ENCODE data around the gene ETF1.
"Not testable (repeated sequence)": the region's sequence is repeated elsewhere in the genome, so short reads cannot be mapped to it uniquely, and the experiment has no call there.

The ETF1 gene

GRCh38 chr5:138482638-138483037 is 60.4 kb downstream of the ETF1 start:
- DNase-seq = no peak

DNA sequence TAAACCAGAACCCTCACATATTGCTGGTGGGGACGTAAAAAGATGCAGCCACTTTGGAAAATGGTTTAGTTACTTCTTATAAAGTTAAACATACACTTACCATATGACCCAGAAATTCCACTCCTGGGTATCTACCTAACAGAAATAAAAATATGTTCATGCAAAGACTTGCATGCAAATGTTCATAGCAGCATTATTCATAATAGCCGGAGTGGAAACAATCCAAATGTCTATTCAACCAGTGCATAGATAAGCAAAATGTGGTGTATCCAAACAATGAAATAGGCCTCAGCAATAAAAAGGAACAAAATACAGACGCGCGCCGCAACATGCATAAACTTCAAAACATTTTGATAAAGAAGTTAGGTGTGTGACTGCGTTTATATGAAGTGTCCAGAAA is 66.1 kb downstream of the ETF1 start:
- no peak for DNase-seq

DNA sequence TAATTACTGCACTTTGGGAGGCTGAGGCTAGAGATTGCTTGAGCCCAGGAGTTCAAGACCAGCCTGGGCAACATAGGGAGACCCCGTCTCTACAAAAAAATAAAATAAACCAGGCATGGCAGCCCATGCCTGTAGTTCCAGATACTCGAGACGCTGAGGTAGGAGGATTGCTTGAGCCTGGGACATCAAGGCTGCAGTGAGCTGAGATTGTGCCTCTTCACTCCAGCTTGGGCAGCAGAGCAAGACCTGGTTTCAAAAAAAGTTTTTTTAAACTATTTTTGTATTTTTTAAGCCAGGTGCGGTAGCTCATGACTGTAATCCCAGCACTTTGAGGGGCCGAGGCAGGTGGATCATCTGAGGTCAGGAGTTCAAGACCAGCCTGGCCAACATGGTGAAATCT is 69.9 kb downstream of the ETF1 start:
- DNase-seq = not testable (repeated sequence)

GRCh38 chr5:138472353-138472752 is 70.7 kb downstream of the ETF1 start:
- DNase-seq = no peak

GRCh38 chr5:138471052-138471361 is 72.0 kb downstream of the ETF1 start:
- no peak for DNase-seq

- no peak for DNase-seq
Observed at GRCh38 chr5:138470322-138471051, 72.5 kb downstream of the ETF1 start.

DNA sequence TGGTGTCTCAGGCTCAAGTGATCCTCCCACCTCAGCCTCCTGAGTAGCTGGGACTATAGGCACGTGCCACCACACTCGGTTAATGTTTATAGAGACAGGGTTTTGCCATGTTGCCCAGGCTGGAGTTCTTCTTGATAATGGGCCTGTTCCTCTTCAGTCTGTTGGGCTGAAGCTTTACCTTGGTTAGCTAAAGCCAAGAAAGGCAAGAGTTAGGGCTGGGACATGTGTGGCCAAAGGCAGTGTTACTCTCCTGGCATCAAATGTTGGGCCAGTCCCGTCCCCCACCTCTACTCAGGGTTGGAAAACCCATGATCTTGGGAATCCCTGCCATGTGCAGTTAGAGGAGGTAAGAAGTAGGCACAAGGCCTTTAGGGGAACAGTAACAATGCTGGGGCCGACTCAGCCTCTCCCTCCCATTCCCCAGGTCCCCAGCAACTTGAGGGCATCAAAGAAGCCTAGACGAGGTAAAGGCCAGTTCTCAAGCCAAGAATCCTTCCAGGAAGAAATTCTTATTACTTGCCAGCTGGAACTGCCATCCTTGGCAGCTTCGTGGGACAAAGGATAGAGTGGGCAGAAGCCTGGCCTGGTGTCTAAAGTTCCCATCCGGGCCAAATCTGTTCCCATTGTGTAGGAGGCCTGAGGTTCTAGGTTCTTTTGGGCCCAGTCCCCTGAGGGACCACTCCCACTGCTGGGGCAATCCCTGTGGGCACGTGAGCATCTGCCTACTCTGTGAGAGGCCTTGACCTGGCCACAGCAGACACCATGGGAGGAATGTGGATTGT is 73.3 kb downstream of the ETF1 start:
- peak; percentile 38 for DNase-seq

DNA sequence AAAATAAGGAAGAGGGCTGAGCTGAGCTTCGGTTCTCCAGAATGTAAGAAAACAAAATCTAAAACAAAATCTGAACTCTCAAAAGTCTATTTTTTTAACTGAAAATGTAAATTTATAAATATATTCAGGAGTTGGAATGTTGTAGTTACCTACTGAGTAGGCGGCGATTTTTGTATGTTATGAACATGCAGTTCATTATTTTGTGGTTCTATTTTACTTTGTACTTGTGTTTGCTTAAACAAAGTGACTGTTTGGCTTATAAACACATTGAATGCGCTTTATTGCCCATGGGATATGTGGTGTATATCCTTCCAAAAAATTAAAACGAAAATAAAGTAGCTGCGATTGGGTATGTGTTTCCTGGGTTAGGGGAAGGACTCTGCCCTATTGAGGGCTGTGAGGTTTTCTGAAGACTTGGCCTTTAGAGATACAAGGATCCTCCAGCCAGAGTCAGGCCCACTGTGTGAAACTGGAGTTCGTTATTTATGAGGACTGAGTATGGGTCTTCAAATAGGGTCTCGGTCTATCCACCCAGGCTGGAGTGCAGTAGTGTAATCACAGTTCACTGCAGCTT is 74.0 kb downstream of the ETF1 start:
- DNase-seq = no peak

DNA sequence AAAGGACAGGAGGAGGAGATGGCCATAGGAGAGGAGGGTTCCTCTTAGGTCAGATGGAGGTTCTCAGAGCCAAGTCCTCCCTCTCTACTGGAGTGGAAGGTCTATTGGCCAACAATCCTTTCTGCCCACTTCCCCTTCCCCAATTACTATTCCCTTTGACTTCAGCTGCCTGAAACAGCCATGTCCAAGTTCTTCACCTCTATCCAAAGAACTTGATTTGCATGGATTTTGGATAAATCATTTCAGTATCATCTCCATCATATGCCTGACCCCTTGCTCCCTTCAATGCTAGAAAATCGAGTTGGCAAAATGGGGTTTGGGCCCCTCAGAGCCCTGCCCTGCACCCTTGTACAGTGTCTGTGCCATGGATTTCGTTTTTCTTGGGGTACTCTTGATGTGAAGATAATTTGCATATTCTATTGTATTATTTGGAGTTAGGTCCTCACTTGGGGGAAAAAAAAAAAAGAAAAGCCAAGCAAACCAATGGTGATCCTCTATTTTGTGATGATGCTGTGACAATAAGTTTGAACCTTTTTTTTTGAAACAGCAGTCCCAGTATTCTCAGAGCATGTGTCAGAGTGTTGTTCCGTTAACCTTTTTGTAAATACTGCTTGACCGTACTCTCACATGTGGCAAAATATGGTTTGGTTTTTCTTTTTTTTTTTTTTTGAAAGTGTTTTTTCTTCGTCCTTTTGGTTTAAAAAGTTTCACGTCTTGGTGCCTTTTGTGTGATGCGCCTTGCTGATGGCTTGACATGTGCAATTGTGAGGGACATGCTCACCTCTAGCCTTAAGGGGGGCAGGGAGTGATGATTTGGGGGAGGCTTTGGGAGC is 74.7 kb downstream of the ETF1 start:
- no peak for DNase-seq

DNA sequence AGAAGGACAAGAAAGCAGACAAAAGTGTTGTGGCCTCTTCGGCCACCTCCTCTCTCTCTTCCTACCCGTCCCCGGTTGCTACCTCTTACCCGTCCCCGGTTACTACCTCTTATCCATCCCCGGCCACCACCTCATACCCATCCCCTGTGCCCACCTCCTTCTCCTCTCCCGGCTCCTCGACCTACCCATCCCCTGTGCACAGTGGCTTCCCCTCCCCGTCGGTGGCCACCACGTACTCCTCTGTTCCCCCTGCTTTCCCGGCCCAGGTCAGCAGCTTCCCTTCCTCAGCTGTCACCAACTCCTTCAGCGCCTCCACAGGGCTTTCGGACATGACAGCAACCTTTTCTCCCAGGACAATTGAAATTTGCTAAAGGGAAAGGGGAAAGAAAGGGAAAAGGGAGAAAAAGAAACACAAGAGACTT is 75.3 kb downstream of the ETF1 start:
- DNase-seq = no peak

GRCh38 chr5:138466900-138467710 is 75.9 kb downstream of the ETF1 start:
- DNase-seq = no peak

GRCh38 chr5:138466125-138466899 is 76.7 kb downstream of the ETF1 start:
- no peak for DNase-seq

DNA sequence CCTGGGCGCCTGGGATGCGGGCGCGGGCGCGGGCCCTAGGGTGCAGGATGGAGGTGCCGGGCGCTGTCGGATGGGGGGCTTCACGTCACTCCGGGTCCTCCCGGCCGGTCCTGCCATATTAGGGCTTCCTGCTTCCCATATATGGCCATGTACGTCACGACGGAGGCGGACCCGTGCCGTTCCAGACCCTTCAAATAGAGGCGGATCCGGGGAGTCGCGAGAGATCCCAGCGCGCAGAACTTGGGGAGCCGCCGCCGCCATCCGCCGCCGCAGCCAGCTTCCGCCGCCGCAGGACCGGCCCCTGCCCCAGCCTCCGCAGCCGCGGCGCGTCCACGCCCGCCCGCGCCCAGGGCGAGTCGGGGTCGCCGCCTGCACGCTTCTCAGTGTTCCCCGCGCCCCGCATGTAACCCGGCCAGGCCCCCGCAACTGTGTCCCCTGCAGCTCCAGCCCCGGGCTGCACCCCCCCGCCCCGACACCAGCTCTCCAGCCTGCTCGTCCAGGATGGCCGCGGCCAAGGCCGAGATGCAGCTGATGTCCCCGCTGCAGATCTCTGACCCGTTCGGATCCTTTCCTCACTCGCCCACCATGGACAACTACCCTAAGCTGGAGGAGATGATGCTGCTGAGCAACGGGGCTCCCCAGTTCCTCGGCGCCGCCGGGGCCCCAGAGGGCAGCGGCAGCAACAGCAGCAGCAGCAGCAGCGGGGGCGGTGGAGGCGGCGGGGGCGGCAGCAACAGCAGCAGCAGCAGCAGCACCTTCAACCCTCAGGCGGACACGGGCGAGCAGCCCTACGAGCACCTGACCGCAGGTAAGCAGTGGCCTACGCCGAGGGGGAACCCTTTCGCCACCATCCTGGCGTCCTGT is 77.5 kb downstream of the ETF1 start, which contains the start of gene EGR1:
TSS of gene EGR1 (plus strand) at position 219 of the 864 bp plus-strand sequence. CDS start at position 502, 283 bp downstream.
- peak; percentile 90 for DNase-seq

GRCh38 chr5:138464388-138465260 is 78.4 kb downstream of the ETF1 start:
- DNase-seq = peak; percentile 96

DNA sequence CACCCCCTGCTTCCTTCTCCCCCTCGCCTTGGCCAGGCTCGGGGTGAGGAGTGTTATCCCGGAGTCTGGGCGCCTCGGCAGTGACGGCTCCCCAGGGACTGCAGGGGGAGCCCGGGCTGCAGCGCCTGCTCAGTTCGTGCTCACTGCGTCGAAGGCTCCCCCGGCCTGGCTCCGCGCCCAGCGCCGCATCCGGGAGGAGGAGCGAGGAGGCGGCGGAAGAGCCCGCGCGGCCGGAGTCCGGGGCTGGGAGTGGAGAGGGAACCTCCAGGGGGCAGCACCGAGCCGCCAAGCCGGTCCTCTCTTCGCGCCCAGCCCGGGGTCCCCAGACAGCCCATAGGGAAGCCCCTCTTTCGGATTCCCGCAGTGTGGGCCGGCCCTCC is 79.0 kb downstream of the ETF1 start:
- peak; percentile 79 for DNase-seq

GRCh38 chr5:138463419-138464007 is 79.5 kb downstream of the ETF1 start:
- DNase-seq = no peak

DNA sequence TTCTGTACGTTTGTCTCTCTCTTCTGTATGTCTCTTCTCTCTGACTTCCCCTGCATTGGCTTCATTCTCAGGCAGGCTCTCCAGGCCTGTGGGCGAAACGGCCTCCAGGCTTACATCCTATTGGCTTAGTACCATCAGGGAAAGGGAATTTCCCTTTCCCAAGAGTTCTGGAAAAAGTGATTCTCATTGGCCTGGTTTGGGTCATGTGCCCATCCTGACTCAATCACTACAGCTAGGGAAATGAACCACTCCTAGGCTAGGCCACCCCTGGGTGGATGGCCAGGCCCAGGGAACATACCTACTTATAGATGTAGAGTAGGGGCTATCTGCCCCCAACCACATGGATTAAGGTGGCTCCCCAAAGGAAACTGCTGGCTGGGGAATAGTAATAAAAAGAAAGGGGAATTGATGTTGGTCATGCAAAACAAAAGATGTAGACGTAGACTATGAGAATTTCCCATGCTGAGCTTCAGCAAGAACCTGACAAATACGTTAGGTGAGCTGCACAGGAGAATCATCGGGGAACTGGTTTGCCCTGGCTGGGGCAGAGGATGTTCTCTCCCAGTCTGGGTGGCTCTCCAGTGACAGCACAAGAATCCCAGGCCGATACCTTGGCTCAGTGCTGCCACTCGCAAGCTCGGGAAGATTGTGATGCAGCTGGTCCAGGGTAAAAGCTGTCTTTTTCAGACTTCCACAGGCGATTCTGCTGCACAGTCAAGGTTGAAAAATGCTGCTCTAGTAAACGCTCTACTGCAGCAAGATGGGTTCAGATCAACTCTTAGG is 81.5 kb downstream of the ETF1 start:
- no peak for DNase-seq

GRCh38 chr5:138460032-138460693 is 82.9 kb downstream of the ETF1 start:
- no peak for DNase-seq
